ENCODE results near the gene TMEM132E.

GRCh38 chr17:34533806-34534527 is 45.4 kb upstream of the TMEM132E start:
- TF ChIP-seq SIN3A (IDR thresholded peaks at IDR 0.05; ENCODE audit: low read depth, low read length) (no peak), BCL3 (IDR thresholded peaks at IDR 0.05; ENCODE audit: borderline replicate concordance, insufficient read depth, low read depth, low read length, poor library complexity, severe bottlenecking) (no peak), RFX5 (IDR thresholded peaks at IDR 0.05; ENCODE audit: low read depth, low read length) (no peak), KDM1A (IDR thresholded peaks at IDR 0.05; ENCODE audit: borderline replicate concordance) (no peak), JUND (IDR thresholded peaks at IDR 0.05; ENCODE audit: low read depth, low read length) (no peak), EP300 (IDR thresholded peaks at IDR 0.05; ENCODE audit: borderline replicate concordance in 1 of 2, control insufficient read depth in 1 of 2, low read depth in 2 of 2, low read length in 2 of 2) (no peak), MTA2 (IDR thresholded peaks at IDR 0.05; ENCODE audit: low read depth) (no peak), CTCF (IDR thresholded peaks at IDR 0.05 in 2 of 3, conservative IDR thresholded peaks at IDR 0.05 in 1 of 3; ENCODE audit: control insufficient read depth in 2 of 3, extremely low read depth in 1 of 3, insufficient read depth in 1 of 3, low read depth in 3 of 3, low read length in 3 of 3) (no peak), YY1 (IDR thresholded peaks at IDR 0.05; ENCODE audit: low read depth, low read length) (no peak), USF1 (IDR thresholded peaks at IDR 0.05; ENCODE audit: borderline replicate concordance, extremely low read length, insufficient read depth, low read depth, low read length) (no peak), PRDM15 (CRISPR knock-in tag; IDR thresholded peaks at IDR 0.05) (no peak), TBL1XR1 (IDR thresholded peaks at IDR 0.05; ENCODE audit: low read depth, low read length) (no peak), EZH2 (IDR thresholded peaks at IDR 0.05; ENCODE audit: borderline replicate concordance, control insufficient read depth, low read depth, low read length) (no peak), POLR2A (IDR thresholded peaks at IDR 0.05; ENCODE audit: low read depth, low read length) (no peak)

All from GM12878 (cell line).